GM18870 (cell line): ENCODE measurements around the gene CELA2A.

Source experiments
- ATAC-seq: cut with Tn5 transposase; IDR thresholded peaks from one replicate; pipeline ENCODE4 v1.9.1; 2021; ENCODE audit warnings: moderate library complexity; ENCODE audit not compliant: unreplicated experiment

Gene CELA2A

DNA sequence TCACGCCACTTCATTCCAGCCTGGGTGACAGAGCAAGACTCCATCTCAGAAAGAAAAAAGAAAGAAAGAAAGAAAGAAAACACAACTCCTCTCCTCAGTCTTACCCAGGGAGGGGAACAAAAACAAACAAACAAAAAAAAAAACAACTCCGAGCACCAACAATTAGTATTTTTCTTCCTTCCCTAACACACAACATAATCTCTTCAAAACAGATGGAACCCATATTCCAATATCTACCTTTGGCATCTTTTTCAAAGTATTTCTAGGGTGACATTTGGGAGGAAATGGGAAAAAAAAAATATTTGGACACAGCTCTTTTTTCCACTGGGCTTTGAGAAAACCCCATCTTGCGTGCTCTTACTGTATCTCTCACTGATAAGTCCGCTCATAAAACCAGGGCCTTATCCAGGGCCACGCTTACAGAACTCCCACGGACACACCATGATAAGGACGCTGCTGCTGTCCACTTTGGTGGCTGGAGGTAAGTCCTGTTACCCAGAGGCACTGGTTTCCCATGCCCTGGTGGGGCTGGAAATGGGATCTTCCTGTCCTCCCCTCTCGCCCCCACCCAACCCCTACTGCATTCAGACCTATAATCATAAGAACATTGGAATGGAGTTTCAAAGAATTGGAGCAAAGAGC lies at the start of gene CELA2A:
Gene CELA2A, plus strand, starts transcription at position 420 of the 642 bp plus-strand sequence. Its CDS starts 22 bp downstream, at position 442.
- no peak for ATAC-seq

DNA sequence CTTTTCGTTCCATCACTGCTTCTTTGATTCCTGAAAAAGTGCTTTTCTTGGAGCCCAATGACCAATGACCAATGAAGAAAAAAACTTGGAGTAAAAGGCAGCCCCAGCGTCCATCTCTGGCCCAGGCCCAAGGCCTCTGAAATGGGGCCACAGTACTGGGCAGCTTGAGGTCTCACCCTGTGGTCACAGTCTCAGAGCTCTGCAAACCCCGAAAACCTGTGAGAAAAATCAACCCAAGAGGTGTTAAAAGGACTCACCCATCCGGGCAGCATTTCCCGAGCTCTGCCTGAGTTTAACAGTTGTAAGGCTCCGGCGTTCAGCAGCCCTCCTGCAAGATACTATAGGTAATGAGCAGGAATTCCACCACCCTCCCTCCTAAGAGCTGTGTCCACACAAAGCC lies 49.0 kb upstream of the CELA2A start:
- ATAC-seq: no peak

DNA sequence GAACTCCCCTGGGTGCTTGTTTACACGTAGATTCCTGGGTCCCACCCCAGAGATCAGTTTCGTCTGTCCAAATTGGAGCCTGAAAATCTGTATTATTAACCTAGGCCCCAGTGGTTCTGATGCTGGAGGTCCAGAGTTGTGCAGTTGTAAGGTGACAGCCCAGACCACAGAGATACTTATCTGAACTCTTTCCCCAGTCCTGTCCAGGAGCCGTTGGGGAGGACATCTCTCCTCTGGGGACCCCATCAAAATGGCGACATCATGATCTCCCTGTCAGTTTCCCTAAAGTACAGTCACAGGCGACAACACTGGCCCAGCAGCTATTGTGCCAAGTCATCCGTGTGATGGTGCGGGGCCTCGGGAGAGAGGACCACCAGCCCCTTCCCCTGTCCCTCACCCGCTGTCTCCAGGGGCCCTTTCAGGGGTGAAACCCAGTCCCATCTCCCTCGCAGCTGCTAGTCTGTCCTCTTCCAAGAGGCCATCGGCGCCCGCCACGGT lies 47.6 kb upstream of the CELA2A start:
- ATAC-seq: no peak

DNA sequence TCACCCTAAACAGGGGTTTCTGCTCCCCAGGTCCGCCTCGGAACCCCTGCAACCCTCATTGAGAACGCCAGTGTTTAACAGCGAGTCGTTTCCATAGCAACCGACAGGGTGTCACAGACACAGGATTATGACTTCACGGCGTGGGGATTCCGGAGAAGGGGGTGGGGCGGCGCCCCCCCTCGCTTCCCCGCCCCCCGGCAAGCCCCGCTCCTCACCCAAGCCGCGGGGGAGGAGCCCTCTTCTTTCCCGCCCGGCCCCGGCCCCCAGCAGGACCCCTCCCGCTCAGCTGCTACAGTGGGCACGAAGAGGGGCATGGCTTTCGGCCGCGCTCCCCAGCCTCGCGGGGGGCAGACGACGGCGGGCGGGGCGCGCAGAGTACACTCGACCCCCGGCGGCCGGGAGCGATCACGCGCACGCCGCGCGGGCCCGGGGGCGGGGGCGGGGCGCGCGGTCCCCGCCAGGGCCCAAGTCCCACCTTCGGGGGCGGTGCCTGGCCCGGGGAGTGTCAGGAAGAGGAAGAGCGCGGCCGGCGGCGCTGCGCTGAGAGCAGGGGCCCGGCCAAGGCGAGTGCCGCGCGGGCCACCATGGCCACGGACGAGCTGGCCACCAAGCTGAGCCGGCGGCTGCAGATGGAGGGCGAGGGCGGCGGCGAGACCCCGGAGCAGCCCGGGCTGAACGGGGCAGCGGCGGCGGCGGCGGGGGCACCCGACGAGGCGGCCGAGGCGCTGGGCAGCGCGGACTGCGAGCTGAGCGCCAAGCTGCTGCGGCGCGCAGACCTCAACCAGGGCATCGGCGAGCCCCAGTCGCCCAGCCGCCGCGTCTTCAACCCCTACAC lies 46.9 kb upstream of the CELA2A start, which contains the start of gene EFHD2:
Gene EFHD2, plus strand, starts transcription at position 501 of the 835 bp plus-strand sequence. Its CDS starts 84 bp downstream, at position 585.
- no peak for ATAC-seq

DNA sequence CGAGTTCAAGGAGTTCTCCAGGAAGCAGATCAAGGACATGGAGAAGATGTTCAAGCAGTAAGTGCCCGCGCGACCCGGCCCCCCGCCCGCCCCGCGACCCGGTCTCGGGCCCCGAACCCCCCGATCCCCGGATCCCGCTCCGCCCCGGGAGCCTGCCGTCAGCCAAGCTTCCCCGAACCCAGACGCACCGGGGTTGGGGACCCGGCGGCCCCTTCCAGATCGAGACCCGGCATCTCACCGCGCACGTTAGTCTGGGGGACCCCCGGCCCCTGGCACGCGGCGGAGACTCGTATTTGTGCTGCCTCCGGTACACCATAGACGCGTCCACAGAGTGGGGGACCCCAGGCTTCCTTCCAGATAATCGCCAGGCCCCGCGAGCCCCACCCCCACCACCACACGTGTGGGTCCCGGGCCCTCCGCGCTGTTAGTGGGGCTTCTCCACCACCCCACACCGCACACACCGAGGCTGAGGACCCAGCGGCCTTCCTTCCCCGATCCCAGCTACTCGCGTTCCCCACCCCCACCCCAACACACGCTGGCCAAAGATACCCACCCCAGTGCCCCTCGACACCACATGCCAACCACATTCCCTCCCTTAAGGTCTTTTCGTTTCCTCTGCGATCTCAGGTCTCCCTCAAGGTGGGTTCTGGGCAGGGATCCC lies 46.2 kb upstream of the CELA2A start:
- no peak for ATAC-seq

DNA sequence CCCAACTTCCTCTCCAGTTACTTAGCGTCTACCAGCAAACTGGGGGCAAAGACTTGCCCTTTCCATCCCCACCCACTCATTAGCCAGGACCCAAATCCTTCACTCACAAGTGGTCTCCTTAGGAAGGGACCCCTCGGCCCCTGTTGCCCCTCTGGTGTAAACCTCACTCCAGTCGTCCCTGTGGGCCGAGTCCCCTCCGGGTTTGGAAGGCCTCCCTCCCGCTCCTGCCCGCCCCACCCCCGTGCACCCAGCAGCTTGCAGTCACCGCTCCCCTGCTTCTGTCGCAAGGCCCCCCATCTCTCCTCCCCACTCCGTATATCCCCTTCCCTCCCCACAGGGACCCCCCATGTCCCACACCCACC lies 45.7 kb upstream of the CELA2A start:
- no peak for ATAC-seq

DNA sequence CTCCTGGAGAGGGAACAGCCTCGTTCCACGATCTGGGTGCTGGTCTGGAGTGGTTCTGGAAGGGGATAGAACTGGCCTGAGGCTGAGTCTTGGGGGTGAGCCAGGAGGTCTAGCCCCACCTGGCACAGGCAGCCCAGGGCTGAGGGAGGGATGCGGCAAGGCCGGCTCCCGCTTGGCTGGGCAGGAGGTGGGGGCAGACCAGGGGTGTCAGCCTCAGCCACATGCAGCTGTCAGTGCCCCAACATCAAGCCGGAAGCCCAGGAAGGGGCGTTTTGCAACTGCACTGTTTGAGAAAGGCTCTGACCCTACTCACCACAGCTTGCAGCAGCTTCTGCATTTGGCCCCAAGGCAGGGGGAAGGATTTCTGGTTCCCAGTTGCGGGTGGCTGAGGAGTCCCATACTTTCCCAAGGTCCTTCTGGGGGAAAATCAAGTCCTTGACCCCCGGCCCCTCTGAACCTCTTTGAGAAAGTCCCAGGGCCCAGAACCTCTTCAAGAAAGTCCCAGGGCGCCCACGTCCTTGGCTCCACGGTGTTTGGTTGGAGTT lies 44.9 kb upstream of the CELA2A start:
- no peak for ATAC-seq

DNA sequence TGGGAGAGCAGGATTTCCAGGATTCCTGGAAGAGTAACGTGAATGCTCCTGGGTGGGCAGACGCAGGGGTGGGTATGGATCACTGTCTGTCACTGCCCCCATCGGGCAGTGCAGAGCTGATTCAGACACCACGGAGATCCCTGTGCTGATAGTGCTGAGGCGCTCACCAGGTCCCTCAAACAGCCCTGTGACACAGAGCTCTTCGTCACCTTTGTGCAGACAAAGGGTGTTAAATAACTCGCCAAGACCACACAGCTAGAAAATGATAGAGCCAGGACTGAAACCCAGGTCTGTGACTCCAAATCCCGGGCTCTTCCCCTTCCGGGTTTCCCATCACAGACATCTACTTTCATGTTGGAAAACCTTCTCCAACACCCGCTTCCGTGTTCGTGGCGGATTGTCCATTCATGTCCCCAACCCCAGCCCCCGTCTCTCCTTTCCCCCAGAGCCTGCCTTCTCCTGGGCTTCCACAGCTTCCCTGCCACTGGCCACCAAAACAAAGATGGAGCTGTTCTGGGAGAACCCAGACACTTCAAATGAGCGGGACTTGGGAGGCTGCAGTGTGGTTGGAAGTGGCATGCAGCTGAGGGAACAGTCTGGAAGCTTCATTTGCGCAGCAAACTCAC lies 44.2 kb upstream of the CELA2A start:
- ATAC-seq: no peak

DNA sequence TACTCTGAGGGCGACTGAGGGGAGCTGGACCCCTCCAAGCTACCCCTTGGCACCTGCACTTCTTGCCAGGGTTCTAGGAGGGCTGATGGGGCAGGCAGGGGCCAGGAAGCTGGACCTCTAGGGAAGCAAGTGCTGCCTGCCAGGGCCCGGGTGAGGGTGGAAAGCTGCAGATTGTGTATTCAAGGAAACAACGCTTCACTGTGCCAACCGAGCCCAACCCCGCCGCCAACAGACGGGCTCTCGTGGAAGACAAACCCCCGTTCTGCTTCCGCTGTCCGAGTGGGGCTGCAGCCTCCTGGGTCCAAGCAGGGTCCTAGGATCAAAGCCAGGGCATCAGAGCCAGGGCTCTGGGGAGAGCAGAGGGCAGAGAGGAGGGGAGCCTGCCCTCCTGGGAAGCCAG lies 43.7 kb upstream of the CELA2A start:
- ATAC-seq: no peak

DNA sequence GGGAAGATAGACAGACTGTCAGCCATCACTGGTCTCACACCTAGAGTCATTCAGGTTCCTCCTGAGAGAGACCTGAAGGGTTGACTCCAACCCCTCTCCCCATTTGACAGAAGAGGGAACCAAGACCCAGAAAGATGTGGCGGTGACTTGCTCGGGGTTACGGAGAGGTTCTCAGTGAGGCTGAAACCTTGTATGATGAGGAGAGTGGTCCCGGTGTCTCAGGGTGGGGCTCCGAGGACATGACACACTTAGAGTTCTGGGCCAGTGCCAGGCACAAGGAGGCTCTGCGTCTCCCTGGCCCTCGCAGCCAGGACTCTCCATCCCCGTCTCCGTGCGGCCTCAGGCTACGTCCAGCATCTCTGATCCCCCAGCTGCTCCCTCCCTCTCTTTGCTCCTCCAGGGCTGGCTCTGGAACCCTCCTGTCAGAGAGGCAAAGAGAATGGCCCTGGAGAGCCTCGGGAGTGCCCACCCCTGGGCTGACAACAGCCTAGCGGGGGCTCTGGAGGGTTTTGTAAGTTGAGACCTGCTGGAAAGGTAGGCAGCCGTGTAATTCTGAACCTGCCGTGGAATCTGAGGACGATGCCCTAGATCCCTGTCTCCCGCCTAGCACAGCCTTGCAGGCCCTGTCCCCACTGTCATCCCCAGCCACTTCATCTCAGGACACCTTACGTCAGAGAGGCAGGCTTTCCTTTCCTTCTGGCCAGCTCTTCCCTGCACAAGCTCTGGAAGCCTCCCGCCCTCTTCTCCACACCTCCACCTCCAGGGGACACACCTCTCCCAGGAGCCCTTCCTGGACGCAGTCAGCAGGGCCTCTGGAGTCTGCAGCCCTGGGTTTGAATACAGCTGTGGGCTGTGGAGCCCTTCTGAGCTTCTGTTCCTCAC lies 42.7 kb upstream of the CELA2A start:
- ATAC-seq: no peak

DNA sequence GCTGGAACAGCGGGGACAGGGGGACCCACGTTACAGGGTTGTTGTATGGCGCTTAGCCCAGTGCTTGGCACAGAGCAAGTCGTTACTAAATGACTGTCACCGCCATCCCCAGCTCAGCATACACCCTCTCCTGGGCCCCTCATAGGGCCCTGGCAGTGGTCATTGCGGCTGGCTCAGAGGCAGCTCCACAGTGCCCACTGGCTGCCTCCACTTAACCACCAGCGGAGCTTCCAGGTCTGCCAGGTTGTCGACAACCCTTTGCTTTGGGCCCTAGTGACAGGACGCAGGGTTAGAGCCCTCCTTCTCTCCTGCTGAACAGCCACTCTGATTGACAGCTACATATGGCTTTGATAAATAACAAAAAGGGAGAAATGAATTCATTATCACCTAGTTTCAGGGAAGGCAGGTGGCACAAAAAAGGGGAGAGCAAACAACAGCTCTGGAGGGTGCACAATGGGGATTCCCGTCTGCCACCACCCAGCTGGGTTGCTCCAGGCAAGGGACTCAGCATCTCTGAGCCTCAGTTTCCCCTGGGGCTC lies 42.0 kb upstream of the CELA2A start:
- ATAC-seq: no peak

DNA sequence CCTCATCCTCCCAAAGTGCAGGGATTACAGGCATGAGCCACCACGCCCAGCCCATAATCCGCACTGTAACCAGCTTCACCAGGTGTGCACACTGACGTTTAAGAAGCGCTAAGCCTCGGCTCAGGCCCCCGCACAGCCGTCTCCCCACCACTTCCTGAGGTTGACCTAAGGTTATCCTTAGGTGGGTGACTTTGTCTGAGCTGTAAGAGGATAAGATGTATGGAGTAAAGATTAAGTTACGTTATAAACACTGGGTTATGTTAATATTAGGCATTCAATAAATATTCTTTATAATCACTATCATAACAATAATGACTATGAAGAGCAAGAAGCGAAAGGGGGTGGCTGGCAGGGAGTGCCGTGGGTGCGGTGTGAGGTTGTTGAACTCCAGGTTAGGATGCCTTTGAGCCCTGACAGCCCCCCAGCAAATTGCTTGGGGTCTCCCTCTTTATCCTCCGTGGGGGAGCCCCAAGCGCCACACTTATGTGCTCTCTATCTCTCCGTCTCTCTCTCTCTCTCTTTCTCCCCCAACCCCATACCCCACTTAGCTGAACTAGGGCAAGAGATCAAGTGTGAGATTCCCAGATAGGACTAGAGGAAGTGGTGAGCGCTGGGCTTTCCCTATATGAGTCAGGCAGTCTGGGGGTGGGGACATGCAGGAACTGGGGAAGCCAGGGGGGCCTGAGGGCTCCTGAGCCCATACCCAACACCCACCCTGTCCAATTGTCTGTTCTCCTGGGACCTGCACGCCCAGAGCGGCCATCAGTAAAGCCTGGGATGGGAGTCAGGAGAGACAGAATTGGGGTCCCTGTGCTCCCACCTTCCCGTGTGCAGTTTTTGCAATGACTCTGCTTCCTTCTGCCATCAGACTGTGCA lies 39.2 kb upstream of the CELA2A start:
- ATAC-seq: no peak

DNA sequence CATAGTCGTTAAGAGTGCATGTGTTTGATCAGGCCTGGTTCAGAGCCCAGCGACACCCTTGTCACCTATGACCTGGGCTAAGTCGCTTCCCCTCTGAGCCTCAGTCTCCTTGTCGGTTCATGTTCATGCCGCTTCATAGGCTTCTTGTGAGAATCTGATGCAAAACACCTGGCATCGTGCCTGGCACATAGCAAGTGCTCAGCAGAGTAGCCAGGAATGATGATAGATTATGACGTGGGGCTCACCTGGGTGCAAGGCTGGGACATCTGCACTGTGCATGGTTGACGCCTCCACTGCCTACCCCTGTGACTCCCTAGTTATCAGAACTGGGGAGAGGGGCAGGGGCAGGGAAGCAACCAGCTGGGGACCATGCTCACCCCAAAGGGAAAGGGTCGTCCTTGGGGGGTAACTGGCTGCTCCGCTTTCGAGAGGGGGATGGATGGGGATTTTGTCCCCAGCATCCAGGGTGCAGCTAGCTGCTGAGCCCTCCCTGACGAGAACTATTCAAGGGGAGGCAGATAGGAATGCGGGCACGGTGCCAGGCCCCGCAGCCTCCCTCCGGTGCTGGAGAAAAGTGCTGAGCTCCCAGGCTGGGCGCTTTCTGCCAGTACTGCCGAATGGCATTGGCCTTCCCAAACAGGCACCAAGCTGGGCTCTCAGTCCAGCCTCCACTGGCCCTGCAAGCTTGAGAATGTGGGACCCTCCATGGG lies 37.6 kb upstream of the CELA2A start:
- ATAC-seq: no peak

DNA sequence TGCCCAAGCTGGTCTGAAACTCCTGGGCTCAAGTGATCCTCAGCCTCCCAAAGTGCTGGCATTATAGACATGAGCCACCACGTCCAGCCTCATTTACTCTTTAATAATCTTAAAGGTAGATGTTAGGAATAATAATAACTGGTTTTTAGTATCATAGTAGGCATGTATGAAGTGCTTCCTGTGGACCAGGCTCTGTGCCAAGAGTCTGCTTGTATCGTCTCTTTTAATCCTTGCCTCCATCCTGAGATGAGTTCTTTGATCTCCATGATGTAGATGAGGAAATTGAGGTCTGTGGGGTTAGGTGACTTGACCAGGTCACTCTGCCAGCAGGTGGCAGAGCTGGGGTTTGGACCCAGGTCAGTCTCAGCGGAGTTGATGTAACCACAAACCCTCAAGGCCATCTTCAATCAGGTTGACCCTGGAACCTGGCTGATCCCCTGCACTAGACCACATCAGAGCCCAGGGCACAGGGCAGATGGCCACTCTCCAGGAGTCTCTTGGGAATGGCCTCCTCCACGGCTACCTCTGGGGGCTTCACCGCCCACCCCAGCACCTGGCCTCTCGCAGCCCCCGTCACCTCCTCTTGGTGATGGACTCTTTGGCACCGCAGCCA lies 35.6 kb upstream of the CELA2A start:
- ATAC-seq: no peak

DNA sequence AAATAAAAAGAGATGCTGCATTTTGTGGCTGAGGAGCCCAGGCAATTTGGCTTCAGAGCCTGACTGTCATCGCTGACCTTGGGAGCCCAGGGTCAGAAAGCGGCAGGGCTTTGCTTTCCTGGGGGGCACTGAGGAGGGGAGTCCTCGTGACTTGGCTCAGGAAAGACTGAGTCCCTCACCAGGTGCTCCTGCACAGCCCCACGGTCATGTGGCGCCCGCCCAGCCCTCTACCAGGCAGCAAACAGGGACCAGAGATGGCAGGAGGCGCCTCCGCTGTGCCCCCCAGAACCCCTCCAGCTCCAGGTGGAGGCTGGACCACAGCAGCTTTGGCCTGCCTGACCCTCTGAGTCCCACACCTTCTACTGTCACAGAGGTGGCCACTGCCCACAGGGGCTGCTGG lies 33.7 kb upstream of the CELA2A start:
- no peak for ATAC-seq

DNA sequence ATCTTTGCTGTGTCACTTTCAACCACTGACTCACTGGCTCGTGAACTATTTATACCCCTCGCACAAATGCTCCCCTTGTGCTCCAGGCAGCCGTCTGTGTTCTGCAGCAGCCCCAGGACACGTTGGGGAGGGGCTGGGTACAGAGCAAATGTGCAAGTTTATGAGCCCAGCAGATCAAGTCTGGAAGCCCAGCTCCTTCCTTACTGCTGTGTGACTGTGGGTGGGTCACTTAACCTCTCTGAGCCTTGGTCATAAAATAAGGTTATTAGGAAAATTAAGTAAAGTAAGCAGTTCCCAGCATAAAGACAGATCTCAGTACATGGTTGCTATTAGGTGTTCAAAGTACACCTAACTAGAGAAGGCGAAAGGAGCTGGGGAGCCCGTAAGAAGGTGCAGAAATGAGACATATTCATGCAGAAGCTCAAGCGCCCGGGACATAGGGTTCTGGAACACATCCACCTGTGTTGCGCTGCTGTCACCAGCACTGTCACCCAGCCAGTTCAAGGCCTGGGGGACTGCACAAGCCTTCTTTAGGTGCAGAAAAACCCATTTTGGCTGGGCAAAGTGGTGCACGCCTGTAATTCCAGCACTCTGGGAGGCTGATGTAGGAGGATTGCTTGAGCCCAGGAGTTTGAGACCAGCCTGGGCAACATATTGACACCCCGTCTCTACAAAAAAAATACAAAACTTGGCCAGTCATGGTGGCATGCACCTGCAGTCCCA lies 33.0 kb upstream of the CELA2A start:
- ATAC-seq: no peak

DNA sequence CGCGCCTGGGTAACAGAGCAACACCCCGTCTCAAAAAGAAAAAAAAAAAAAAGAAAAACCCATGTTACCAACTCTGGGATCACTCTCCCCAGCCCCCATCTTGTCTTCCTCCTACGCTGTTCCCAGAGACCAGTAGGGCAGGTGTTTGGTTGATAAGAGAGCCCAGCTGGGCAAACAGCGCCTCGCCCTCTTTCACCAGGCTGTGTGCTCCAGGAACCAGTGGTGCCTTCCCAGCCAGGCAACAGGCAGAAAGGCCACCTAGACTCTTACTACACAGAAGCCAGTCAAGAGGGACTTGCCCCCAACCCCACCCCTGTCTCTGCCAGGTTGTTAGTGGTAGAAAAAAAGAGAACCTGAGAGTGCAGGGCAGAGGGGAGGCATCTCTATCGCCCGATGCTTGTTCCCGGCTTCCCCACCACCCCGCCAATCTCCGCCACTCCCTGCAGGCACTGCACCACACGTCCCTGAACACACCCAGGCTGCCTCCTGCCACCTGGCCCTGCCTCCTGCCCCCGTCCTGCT lies 32.3 kb upstream of the CELA2A start:
- no peak for ATAC-seq
